Activated naive CD8-positive, alpha-beta T cell (primary cell): ENCODE results near the gene ZNF768.

Experiments
- H3K27ac Mint-ChIP-seq: one replicate; pipeline ENCODE4 v1.8.0; 2021; ENCODE audit warnings: mixed read lengths
- H3K27me3 Mint-ChIP-seq: one replicate; pipeline ENCODE4 v1.8.0; 2021; ENCODE audit warnings: mixed read lengths
- H3K36me3 Mint-ChIP-seq: one replicate; pipeline ENCODE4 v1.8.0; 2021; ENCODE audit warnings: mixed read lengths
- H3K4me1 Mint-ChIP-seq: one replicate; pipeline ENCODE4 v1.8.0; 2021; ENCODE audit warnings: low read depth, mixed read lengths
- H3K4me3 Mint-ChIP-seq: one replicate; pipeline ENCODE4 v1.8.0; 2021; ENCODE audit warnings: mild to moderate bottlenecking, mixed read lengths
- H3K9me3 Mint-ChIP-seq: one replicate; pipeline ENCODE4 v1.8.0; 2021; ENCODE audit warnings: low read depth, mixed read lengths

Gene ZNF768

DNA sequence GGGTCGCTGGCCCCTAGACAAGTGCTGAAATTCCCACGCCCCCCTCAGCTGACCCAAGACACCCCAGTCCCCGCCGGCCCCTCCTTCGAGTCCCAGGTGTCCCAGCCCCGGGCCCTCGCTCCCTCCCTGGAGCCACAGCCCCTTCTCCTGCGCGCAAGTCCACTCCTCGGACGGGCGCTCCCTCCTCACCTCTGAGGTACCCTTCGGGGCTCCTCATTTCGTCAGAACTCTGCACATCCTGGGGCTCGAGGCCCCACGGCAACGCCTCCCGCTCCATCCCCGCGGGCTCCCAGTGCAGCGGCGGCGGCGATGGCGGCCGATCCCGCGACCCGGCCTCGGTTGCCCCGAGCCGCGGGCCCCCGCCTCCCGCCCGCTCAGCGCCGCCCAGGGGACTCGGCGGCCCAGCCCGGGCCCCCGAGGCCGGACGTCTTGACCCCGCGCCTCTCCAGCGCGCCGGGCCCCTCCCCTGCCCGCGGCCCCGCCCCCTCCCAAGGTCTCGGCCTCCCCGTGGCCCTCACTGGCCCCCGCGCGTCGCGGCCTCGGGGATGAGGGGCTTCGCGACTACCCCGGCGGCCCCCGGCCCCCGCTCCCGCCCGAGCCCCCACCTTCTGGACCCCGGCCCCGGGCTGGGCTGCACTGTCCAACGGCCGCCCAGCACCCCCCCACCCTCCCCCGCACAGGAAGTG is at the start of gene ZNF768:
Gene ZNF768, minus strand, starts transcription at position 430 of the 686 bp plus-strand sequence. Its CDS starts 153 bp downstream, at position 277.
- peaks cover 5% of the 10 kb centered on the region for H3K36me3 Mint-ChIP-seq
- peak within 1 kb of the TSS; percentile 69 for H3K27ac Mint-ChIP-seq
- peaks cover 23% of the 10 kb centered on the region for H3K4me1 Mint-ChIP-seq
- no peaks in the 10 kb centered on the region for H3K9me3 Mint-ChIP-seq
- no peaks in the 10 kb centered on the region for H3K27me3 Mint-ChIP-seq
- peak within 1 kb of the TSS; percentile 87 for H3K4me3 Mint-ChIP-seq

DNA sequence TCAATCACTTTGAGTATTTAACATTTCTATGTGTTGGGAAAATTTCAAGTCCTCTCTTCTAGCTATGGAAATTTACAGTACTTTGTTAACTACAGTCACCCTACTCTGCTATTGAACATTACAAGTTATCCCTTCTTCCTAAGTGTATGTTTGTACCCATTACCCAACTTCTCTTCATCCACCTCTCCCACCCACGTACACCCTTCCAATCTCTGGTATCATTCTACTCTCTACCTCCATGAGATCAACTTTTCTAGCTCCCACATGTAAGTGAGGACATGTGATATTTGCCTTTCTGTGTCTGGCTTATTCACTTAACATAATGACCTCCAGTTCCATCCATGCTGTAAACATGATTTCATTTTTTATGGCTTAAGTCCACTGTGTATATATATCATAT is 48.3 kb upstream of the ZNF768 start:
- Mint-ChIP-seq H3K27me3 (no peaks in the 10 kb centered on the region), H3K4me3 (peak overlapping the region; percentile 11), H3K9me3 (no peaks in the 10 kb centered on the region), H3K27ac (no peak overlapping the region), H3K4me1 (peaks cover 14% of the 10 kb centered on the region), H3K36me3 (no peaks in the 10 kb centered on the region)

DNA sequence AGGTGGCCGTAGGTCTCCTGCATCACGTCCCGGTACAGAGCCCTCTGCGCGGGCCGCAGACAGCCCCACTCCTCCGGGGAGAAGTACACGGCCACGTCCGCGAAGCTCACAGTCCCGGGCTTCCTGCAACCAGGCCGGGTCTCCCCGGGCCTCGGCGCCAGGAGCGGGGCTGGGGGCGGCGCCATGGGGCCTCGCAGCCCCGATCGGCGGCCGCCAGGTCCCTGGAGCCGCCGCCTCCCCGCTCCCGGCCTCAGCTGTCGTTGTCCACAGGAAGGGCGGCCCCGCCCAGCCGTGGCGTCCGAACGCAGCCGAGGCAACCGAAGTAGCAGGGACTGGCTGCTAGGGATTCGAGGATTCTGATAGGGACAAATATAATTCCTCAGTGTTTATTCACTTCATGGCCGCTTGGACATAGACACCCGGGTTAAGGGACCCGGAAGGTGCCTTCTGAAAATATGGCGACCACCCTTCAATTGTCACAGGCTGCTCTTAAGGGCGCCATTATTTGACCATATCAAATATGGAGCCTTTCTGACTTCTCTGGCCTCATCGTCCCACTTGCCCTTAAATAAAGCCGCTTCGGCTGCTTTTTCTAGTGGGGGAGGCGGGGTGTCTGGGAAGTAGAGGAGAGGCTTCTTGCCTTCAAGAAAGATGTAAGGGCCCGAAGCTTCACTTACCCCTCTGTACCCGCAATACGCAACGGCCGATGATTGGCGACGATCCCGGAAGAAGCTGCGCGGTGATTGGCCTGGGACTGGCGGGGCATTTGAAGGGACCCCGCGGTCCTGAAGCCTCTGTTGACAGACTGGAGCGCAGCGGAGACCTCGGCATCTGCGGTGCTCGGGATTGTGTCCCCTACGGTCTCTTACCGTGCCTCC is 45.3 kb upstream of the ZNF768 start, which contains the start of gene ZNF688:
Gene ZNF688, minus strand, starts transcription at position 270 of the 878 bp plus-strand sequence. Its CDS starts 85 bp downstream, at position 185.
- Mint-ChIP-seq H3K27me3 (no peaks in the 10 kb centered on the region), H3K4me1 (peaks cover 32% of the 10 kb centered on the region), H3K4me3 (peak within 1 kb of the TSS; percentile 93), H3K36me3 (peaks cover 3% of the 10 kb centered on the region), H3K9me3 (no peaks in the 10 kb centered on the region), H3K27ac (peak within 1 kb of the TSS; percentile 92)

DNA sequence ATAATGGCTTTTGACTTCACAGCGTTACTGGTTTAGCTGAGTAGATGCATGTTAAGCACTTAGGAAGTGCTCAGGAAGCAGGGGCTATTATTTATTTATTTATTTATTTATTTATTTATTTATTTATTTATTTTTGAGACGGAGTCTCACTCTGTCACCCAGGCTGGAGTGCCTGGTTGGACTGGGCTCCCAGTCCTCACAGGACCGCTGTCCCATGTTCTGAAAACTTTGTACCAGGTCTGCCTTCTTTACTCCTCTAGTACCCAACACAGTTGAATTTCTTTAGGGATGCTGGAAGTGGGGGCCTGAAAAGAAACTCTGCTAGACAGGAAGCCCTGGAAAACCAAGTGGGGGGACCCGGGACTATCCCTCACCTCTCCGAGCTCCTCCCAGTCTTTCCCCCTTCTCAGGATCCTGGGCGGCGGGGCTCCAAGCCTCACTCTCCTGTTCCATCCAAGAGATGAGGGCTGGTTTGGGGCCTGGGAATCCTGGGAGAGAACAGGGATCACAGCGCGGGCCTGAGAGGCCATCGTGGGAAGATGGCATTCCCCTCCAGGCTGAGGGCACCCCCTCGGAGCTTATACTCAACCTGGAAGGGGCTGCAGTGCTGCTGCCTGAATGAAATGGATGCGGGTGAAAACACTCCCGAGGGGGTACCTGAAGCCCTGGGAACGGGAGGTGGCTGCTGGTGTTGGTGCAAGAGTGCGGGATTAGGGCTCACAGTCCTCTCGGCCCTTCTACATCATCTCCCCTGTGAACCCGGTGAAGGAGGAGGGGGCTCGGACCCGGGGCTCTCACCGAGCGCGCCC is 44.5 kb upstream of the ZNF768 start:
- peaks cover 3% of the 10 kb centered on the region for H3K36me3 Mint-ChIP-seq
- H3K4me1 Mint-ChIP-seq: peaks cover 37% of the 10 kb centered on the region

DNA sequence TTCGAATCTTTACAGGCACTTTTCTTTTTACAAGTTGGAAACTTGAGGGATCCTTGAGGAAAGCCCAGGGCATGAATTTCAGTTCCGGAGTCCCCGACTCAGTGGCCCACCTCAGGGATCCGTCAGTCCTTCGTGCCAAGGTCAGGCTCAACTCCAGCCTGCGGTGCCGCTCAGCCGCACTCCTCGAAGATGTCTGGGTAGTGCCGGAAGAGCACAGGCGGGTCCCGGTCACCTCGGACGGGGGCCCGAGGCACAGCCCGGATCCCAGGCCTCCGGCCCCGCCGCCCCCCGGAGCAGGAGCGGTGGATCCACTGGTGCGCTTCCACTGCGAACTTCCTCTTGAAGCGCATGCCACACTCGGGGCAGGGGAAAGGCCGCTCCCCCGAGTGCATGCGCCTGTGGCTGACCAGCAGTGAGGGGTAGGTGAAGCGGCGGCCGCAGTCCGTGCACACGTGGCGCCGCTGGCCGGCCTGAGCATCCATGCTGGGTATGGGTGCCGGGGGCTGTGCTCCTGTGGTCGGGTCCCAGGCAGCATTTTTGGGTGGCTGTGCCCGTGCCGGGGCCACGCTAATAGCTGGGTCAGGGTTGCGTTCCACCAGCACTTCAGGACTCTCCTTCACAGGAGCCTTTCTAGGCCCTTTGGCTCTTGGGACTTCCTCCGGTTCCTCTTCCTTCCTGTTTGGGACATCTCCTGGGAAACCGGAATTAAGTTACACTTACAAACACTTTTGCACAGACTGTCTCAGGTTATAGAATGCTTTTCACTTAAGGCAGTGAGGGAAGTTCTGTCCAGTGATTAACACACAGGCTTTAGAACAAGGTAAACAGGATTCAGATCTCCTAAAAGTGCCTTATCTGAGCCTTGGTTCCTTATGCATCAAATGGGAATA is 43.6 kb upstream of the ZNF768 start:
- H3K27me3 Mint-ChIP-seq: no peaks in the 10 kb centered on the region
- no peaks in the 10 kb centered on the region for H3K9me3 Mint-ChIP-seq
- no peak overlapping the region for H3K27ac Mint-ChIP-seq
- peak overlapping the region; percentile 42 for H3K4me3 Mint-ChIP-seq
- H3K36me3 Mint-ChIP-seq: peaks cover 3% of the 10 kb centered on the region
- peaks cover 37% of the 10 kb centered on the region for H3K4me1 Mint-ChIP-seq

More for the DNA sequence above, 44.5 kb upstream of the ZNF768 start:
- peak overlapping the region; percentile 85 for H3K4me3 Mint-ChIP-seq
- H3K27ac Mint-ChIP-seq: peak overlapping the region; percentile 90
- no peaks in the 10 kb centered on the region for H3K9me3 Mint-ChIP-seq
- no peaks in the 10 kb centered on the region for H3K27me3 Mint-ChIP-seq

DNA sequence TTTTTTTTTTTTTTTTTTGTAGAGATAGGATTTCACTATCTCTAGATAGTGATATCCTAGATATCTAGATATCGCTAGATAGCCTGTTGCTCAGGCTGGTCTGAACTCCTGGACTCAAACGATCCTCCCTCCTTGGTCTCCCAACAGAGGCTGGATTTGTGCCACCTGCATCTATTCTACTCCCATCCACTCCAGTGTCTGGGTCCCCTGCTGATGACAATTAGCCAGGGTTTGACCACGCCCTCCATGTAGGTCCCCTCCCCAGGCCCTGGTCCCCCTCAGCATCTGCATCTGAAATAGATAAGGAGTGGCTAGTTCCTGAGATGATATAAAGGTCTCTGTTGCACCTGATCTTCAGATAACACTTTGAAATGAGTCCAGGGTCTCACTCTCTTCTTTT is 42.9 kb upstream of the ZNF768 start:
- Mint-ChIP-seq H3K27me3 (no peaks in the 10 kb centered on the region), H3K4me1 (peaks cover 37% of the 10 kb centered on the region), H3K27ac (peak overlapping the region; percentile 61), H3K4me3 (no peak overlapping the region), H3K36me3 (peaks cover 3% of the 10 kb centered on the region), H3K9me3 (no peaks in the 10 kb centered on the region)

DNA sequence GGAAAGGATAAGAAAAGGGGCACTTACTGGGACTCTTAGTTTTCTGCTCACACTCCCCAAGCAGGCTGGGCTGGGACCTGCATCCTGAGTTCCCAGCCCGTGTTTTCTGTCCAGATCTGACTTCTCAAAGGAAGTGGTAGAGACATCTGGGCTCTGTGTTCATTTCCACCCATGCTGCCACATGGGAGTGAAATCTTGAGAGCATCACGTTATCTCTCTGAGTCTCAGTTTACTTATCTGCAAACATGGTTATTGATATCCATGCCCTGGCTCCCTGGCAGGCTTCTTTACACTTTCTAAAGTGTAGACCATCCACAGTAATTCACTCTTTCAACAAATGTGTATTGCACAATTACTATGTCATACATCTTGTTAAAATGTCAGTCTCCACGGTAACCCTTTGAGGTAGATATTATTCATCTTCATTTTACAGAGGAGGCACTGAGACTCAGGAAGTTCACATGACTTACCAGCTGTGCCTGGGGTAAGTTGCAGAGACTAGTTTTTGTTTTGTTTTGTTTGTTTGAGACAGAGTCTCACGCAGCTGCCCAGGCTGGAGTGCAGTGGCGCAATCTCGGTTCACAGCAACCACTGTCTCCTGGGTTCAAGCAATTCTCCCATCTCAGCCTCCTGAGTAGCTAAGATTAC is 41.7 kb upstream of the ZNF768 start:
- Mint-ChIP-seq H3K36me3 (peaks cover 3% of the 10 kb centered on the region), H3K4me3 (peak overlapping the region; percentile 79), H3K4me1 (peaks cover 36% of the 10 kb centered on the region), H3K27ac (peak overlapping the region; percentile 95), H3K27me3 (no peaks in the 10 kb centered on the region), H3K9me3 (no peaks in the 10 kb centered on the region)

DNA sequence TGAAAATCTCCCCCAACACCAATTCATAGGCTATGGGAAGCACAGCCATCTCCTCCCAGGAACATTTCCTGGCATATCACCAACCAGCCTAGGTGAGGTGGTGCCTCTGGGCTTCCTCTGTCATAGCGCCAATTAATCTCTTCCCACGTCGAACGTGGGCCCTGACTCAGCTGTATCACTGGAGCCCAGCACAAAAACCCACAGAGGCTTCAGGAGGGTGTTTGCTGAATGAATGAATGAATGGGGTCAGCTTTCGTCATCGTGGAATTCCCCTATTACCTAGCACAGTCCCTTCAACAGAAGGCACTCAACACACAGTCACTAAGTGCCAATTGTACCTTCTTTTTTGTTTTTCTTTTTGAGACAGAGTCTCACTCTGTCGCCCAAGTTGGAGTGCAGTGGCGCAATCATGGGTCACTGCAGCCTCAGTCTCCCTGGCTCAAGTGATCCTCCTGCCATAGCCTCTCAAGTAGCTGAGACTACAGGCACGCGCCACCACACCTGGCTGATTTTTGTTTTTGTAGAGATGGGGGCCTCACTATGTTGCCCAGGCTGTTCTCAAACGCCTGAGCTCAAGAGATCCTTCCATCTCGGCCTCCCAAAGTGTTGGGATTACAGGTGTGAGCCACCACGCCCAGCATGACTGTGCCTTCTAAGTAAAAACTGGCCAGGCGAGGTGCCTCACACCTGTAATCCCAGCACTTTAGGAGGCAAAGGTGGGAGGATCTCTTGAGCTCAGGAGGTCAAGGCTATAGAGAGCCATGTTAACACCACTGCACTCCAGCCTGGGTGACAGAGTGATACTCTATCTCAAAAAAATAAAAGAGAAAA is 41.0 kb upstream of the ZNF768 start:
- Mint-ChIP-seq H3K27me3 (no peaks in the 10 kb centered on the region), H3K4me3 (peak overlapping the region; percentile 79)

DNA sequence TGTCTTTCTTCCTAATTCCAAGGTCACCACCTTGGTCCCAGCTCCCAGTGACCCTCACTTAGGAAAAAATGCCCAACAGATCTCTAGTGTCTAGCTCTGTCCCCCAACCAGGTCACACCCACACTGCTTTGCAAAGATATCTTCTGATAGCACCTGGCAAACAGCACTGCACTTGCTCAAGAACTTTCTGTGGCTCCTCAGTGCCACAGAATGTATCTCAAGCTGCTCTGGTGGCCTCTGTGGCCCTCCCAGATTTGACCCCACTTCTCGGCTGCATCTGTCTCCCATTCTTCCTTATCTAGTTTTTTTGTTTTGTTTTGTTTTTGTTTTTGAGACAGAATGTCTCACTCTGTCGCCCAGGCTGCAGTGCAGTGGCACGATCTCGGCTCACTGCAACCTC is 40.2 kb upstream of the ZNF768 start:
- Mint-ChIP-seq H3K4me1 (peaks cover 31% of the 10 kb centered on the region), H3K4me3 (no peak overlapping the region), H3K27me3 (no peaks in the 10 kb centered on the region), H3K9me3 (no peaks in the 10 kb centered on the region), H3K27ac (peak overlapping the region; percentile 90), H3K36me3 (peaks cover 3% of the 10 kb centered on the region)

More for the DNA sequence above, 41.0 kb upstream of the ZNF768 start:
- no peaks in the 10 kb centered on the region for H3K9me3 Mint-ChIP-seq
- peaks cover 35% of the 10 kb centered on the region for H3K4me1 Mint-ChIP-seq
- H3K27ac Mint-ChIP-seq: peak overlapping the region; percentile 95
- H3K36me3 Mint-ChIP-seq: peaks cover 3% of the 10 kb centered on the region

DNA sequence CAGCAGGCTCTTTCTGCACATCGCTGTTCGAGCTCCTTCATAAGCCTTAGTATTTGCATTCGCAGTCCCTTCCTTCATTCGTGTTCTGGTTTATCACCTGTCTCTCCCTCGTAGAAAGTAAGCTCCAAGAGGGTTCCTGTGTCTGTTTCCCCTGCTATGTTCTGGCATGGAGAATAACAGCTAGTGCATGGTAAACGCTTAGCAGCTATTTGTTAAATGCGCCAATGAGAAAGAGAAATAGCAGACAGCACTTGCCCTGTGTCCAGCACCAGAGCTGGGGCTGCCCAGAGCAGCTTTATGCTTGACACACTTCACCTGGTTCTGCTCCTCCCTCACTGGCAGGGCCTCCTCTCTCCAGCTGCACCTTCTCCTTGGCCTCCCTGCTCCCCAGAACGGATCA is 39.6 kb upstream of the ZNF768 start:
- Mint-ChIP-seq H3K4me1 (peaks cover 33% of the 10 kb centered on the region), H3K4me3 (no peak overlapping the region), H3K9me3 (no peaks in the 10 kb centered on the region), H3K27ac (no peak overlapping the region), H3K36me3 (peaks cover 3% of the 10 kb centered on the region), H3K27me3 (no peaks in the 10 kb centered on the region)

DNA sequence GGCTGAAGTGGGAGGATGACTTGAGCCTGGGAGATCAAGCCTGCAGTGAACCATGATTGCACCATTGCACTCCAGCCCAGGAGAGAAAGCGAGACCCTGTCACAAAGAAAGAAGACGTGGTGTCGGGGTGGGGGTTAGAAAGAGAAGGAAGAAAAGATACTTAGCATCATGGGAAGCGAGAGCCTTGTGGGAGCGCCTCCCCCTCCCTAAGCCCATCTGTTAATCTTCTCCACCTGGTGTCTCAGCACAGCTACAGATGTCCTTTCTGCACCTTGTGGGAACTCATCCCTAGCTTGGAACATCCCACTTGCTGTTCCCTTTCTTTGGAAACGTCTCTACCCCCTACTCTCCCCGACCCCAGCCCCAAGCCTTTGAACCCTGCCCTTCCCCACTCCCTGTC is 39.2 kb upstream of the ZNF768 start:
- Mint-ChIP-seq H3K9me3 (no peaks in the 10 kb centered on the region), H3K4me3 (no peak overlapping the region), H3K36me3 (peaks cover 3% of the 10 kb centered on the region), H3K27ac (no peak overlapping the region), H3K4me1 (peaks cover 34% of the 10 kb centered on the region), H3K27me3 (no peaks in the 10 kb centered on the region)

DNA sequence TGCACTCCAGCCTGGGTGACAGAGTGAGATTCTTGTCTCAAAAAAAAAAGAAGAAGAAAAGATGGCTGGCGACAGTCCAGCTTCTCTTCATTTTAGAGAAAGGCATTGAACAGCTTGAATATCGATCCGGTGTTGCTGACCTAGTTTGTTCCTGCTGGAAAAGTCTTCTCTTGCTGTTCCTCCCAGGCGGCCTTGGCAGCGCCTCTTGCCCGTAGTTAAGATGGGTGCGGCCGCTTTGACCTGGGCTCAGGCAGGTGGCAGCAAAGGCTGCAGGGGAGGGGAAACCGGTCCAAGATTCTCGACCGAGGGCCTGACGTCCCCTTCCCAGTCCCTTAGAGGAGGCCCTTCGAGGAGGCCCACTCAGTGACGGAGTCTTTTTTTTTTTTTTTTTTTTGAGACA is 35.7 kb upstream of the ZNF768 start:
- Mint-ChIP-seq H3K36me3 (no peaks in the 10 kb centered on the region), H3K4me1 (peaks cover 21% of the 10 kb centered on the region), H3K27ac (no peak overlapping the region), H3K9me3 (no peaks in the 10 kb centered on the region), H3K4me3 (no peak overlapping the region), H3K27me3 (no peaks in the 10 kb centered on the region)
